H9 (cell line): ENCODE measurements around the gene GRB2. TPM values are rescaled to one million over a fixed set of nuclear protein-coding genes. Genes with fewer than 3 reads are reported as not detected.

ENCODE experiments used
- DNase-seq: peaks from one replicate; pipeline ENCODE4 v3.0.0-alpha.2; 2017
- H2AFZ ChIP-seq: one replicate; pipeline ENCODE4 v1.6.1; 2013; ENCODE audit warnings: mild to moderate bottlenecking, low read length, control low read depth, moderate library complexity
- H2AK5ac ChIP-seq: 2 replicates; pipeline ENCODE4 v1.6.1; 2013; ENCODE audit warnings: low read length, control low read depth, mixed read lengths; ENCODE audit not compliant: insufficient read length
- H2BK120ac ChIP-seq: one replicate; pipeline ENCODE4 v1.6.1; 2013; ENCODE audit warnings: low read depth, mild to moderate bottlenecking, low read length, control low read depth, inconsistent platforms; ENCODE audit not compliant: poor library complexity, severe bottlenecking
- H2BK12ac ChIP-seq: 2 replicates; pipeline ENCODE4 v1.6.1; 2013; ENCODE audit warnings: low read length, control low read depth, mixed read lengths, low read depth; ENCODE audit not compliant: insufficient read length
- H2BK15ac ChIP-seq: 2 replicates; pipeline ENCODE4 v1.6.1; 2013; ENCODE audit warnings: low read depth, low read length, control low read depth
- H2BK20ac ChIP-seq: one replicate; pipeline ENCODE4 v1.6.1; 2013; ENCODE audit warnings: low read depth, mild to moderate bottlenecking, low read length, control low read depth, inconsistent platforms; ENCODE audit not compliant: poor library complexity, severe bottlenecking
- H2BK5ac ChIP-seq: 2 replicates; pipeline ENCODE4 v1.6.1; 2013; ENCODE audit warnings: low read length, control low read depth, mixed read lengths; ENCODE audit not compliant: insufficient read length
- H3K14ac ChIP-seq: 2 replicates; pipeline ENCODE4 v1.6.1; 2013; ENCODE audit warnings: low read length, control low read depth; ENCODE audit not compliant: insufficient read depth
- H3K18ac ChIP-seq: 2 replicates; pipeline ENCODE4 v1.6.1; 2013; ENCODE audit warnings: low read depth, mild to moderate bottlenecking, mixed read lengths, low read length, control low read depth; ENCODE audit not compliant: insufficient read length
- H3K23ac ChIP-seq: 2 replicates; pipeline ENCODE4 v1.6.1; 2013; ENCODE audit warnings: low read length, control low read depth, mixed read lengths, low read depth; ENCODE audit not compliant: insufficient read length
- H3K23me2 ChIP-seq: 2 replicates; pipeline ENCODE4 v1.6.1; 2013; ENCODE audit warnings: low read depth, mild to moderate bottlenecking, mixed read lengths, low read length, control low read depth; ENCODE audit not compliant: insufficient read length, poor library complexity, severe bottlenecking
- H3K27ac ChIP-seq: 2 replicates; pipeline ENCODE4 v1.5.1; 2013; ENCODE audit warnings: low read length, control low read depth, mixed read lengths, low read depth; ENCODE audit not compliant: insufficient read length
- H3K27me3 ChIP-seq: 2 replicates; pipeline ENCODE4 v1.6.1; 2013; ENCODE audit warnings: low read length, control low read depth, inconsistent platforms; ENCODE audit not compliant: insufficient read depth
- H3K4ac ChIP-seq: 2 replicates; pipeline ENCODE4 v1.6.1; 2013; ENCODE audit warnings: low read depth, mild to moderate bottlenecking, control low read depth, inconsistent platforms, low read length, moderate library complexity
- H3K4me1 ChIP-seq: 2 replicates; pipeline ENCODE4 v1.6.1; 2013; ENCODE audit warnings: low read length, control low read depth, inconsistent platforms; ENCODE audit not compliant: insufficient read depth
- H3K4me2 ChIP-seq: 2 replicates; pipeline ENCODE4 v1.6.1; 2013; ENCODE audit warnings: low read length, control low read depth, mixed read lengths; ENCODE audit not compliant: insufficient read length, insufficient read depth
- H3K56ac ChIP-seq: 2 replicates; pipeline ENCODE4 v1.6.1; 2013; ENCODE audit warnings: low read depth, mild to moderate bottlenecking, mixed read lengths, low read length, control low read depth; ENCODE audit not compliant: insufficient read length
- H3K79me1 ChIP-seq: 2 replicates; pipeline ENCODE4 v1.6.1; 2013; ENCODE audit warnings: low read depth, mild to moderate bottlenecking, moderate library complexity, low read length, control low read depth, inconsistent platforms; ENCODE audit not compliant: insufficient read depth, poor library complexity, severe bottlenecking
- H3K79me2 ChIP-seq: 2 replicates; pipeline ENCODE4 v1.6.1; 2013; ENCODE audit warnings: low read length, control low read depth, inconsistent platforms; ENCODE audit not compliant: insufficient read depth
- H3K9ac ChIP-seq: 2 replicates; pipeline ENCODE4 v1.6.1; 2013; ENCODE audit warnings: low read length, control low read depth, mixed read lengths; ENCODE audit not compliant: insufficient read length; ENCODE audit errors: extremely low read depth
- H3K9me3 ChIP-seq: one replicate; pipeline ENCODE4 v1.6.1; 2013; ENCODE audit warnings: low read depth, low read length, inconsistent platforms; ENCODE audit not compliant: control insufficient read depth
- H3T11ph ChIP-seq: one replicate; pipeline ENCODE4 v1.6.1; 2013; ENCODE audit warnings: mild to moderate bottlenecking, low read length, control low read depth, inconsistent platforms
- H4K20me1 ChIP-seq: one replicate; pipeline ENCODE4 v1.6.1; 2013; ENCODE audit not compliant: control insufficient read depth, insufficient read length, insufficient read depth
- H4K5ac ChIP-seq: 2 replicates; pipeline ENCODE4 v1.6.1; 2013; ENCODE audit warnings: low read depth, mild to moderate bottlenecking, mixed read lengths, low read length, control low read depth; ENCODE audit not compliant: insufficient read length
- H4K8ac ChIP-seq: replicated peaks from 2 replicates; pipeline ENCODE4 v1.6.1; 2013; ENCODE audit warnings: low read length, control low read depth, mixed read lengths, low read depth; ENCODE audit not compliant: insufficient read length
- H4K91ac ChIP-seq: 2 replicates; pipeline ENCODE4 v1.6.1; 2013; ENCODE audit warnings: low read depth, mild to moderate bottlenecking, moderate library complexity, mixed read lengths, low read length, control low read depth; ENCODE audit not compliant: insufficient read length
- H3K27ac Mint-ChIP-seq, 3 experiments: 2 replicates in 2 of 3; 3 replicates in 1 of 3; pipeline ENCODE4 v1.8.0; 2020 to 2021; ENCODE audit warnings: mixed read lengths in 3 of 3, mild to moderate bottlenecking in 1 of 3, moderate library complexity in 1 of 3
- H3K27me3 Mint-ChIP-seq: 2 replicates; pipeline ENCODE4 v1.8.0; 2021; ENCODE audit warnings: low read depth, mild to moderate bottlenecking, moderate library complexity, mixed read lengths
- H3K36me3 Mint-ChIP-seq, 3 experiments: 2 replicates in 2 of 3; 3 replicates in 1 of 3; pipeline ENCODE4 v1.8.0; 2020 to 2021; ENCODE audit warnings: low read depth in 3 of 3, mixed read lengths in 3 of 3; ENCODE audit not compliant: insufficient read depth in 1 of 3
- H3K4me1 Mint-ChIP-seq, 2 experiments: 2 replicates each; pipeline ENCODE4 v1.8.0; 2020; ENCODE audit warnings: mixed read lengths in 2 of 2
- H3K4me3 Mint-ChIP-seq, 2 experiments: 2 replicates in 1 of 2; 3 replicates in 1 of 2; pipeline ENCODE4 v1.8.0; 2020 to 2021; ENCODE audit warnings: mild to moderate bottlenecking in 2 of 2, mixed read lengths in 2 of 2, moderate library complexity in 1 of 2
- H3K9me3 Mint-ChIP-seq, 2 experiments: 2 replicates in 1 of 2; 3 replicates in 1 of 2; pipeline ENCODE4 v1.8.0; 2020; ENCODE audit warnings: mild to moderate bottlenecking in 2 of 2, mixed read lengths in 2 of 2, moderate library complexity in 1 of 2
- CTCF ChIP-seq: fragments of 200-600 bp; sonication (generic); conservative IDR thresholded peaks from 3 replicates; pipeline ENCODE4 v1.8.0; 2021; ENCODE audit warnings: antibody characterized with exemption, mild to moderate bottlenecking
- WGBS: extraction: QIAGEN DNeasy Blood & Tissue Kit; methylation state at CpG from one replicate; pipeline ENCODE4 v1.1.7; 2013; ENCODE audit warnings: missing lambda C conversion rate, low lambda C conversion rate, mixed read lengths; ENCODE audit not compliant: insufficient read length; ENCODE audit errors: extremely low coverage; 5-methylcytosine and 5-hydroxymethylcytosine counted together
- total RNA-seq: library from RNA; stranded (reverse); gene quantifications from 2 replicates; pipeline ENCODE4 v1.2.1, GENCODE V29; 2021

Gene GRB2
- total RNA-seq, 1 experiment from 2014 or later: 91.7 TPM

DNA sequence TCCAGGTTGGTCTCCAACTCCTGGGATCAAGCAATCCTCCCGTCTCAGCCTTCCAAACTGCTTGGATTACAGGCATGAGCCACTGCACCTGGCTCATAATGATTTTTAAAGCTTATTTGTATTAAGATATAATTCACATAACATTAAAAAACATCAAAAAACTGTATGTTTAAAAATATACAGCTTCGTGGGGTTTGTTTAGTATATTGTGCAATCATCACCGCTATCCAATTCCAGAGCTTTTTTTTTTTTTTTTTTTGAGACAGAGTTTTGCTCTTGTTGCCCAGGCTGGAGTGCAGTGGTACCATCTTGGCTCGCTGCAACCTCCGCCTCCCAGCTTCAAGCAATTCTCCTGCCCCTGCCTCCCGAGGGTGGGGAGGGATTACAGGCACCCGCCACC, 105.2 kb downstream of the GRB2 start:
- Histone ChIP-seq H4K5ac (no peak overlapping the region), H3K27ac (no peak overlapping the region), H3K23ac (no peak overlapping the region), H2BK15ac (no peak overlapping the region), H3K23me2 (no peaks in the 10 kb centered on the region), H3K9me3 (no peaks in the 10 kb centered on the region), H3K79me1 (no peaks in the 10 kb centered on the region), H3K9ac (no peak overlapping the region), H2BK5ac (no peak overlapping the region), H2AFZ (no peak overlapping the region), H3K56ac (no peak overlapping the region), H3K4ac (no peak overlapping the region), H3K14ac (no peak overlapping the region), H2BK20ac (no peak overlapping the region), H4K20me1 (no peaks in the 10 kb centered on the region), H4K8ac (no peak overlapping the region), H3K27me3 (no peaks in the 10 kb centered on the region), H4K91ac (no peak overlapping the region), H2BK120ac (no peak overlapping the region), H3K79me2 (no peaks in the 10 kb centered on the region), H2BK12ac (no peak overlapping the region), H3K4me1 (no peaks in the 10 kb centered on the region), H3T11ph (no peak overlapping the region), H3K4me2 (no peak overlapping the region), H2AK5ac (no peak overlapping the region), H3K18ac (no peak overlapping the region)
- no peaks in the 10 kb centered on the region for H3K27me3 Mint-ChIP-seq
- H3K4me1 Mint-ChIP-seq: no peaks in the 10 kb centered on the region
- TF ChIP-seq CTCF: no peak
- H3K27ac Mint-ChIP-seq: no peak overlapping the region; a peak in 1 of 7 replicates
- no peak overlapping the region for H3K4me3 Mint-ChIP-seq
- no peaks in the 10 kb centered on the region for H3K9me3 Mint-ChIP-seq
- DNase-seq: no peak
- no CpG with 5 or more reads among the region's 7 CpGs for WGBS
- no peaks in the 10 kb centered on the region; a peak in 1 of 7 replicates for H3K36me3 Mint-ChIP-seq
